ENCODE data around the gene FLT4.

FLT4 gene

GRCh38 chr5:180642181-180642775 lies 7.1 kb downstream of the FLT4 start:
- no peak for DNase-seq (ENCODE audit: low spot score)

DNA sequence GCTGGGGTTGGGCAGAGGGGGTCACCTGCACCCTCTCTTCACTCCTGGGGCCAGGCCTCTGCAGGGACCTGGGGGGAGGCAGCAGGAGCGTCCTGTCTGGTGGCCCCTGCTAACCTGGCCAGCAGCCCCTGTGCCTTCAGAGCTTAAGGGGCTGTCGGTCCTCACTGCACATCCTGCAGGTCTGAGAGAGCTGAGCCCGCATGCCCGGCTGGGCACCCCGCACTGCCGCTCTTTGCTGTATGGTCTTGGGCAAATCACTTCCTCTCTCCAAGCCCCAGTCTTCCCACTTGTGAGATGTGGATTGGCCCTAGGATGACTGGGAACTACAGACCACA lies 7.9 kb downstream of the FLT4 start:
- no peak for DNase-seq (ENCODE audit: low spot score)

DNA sequence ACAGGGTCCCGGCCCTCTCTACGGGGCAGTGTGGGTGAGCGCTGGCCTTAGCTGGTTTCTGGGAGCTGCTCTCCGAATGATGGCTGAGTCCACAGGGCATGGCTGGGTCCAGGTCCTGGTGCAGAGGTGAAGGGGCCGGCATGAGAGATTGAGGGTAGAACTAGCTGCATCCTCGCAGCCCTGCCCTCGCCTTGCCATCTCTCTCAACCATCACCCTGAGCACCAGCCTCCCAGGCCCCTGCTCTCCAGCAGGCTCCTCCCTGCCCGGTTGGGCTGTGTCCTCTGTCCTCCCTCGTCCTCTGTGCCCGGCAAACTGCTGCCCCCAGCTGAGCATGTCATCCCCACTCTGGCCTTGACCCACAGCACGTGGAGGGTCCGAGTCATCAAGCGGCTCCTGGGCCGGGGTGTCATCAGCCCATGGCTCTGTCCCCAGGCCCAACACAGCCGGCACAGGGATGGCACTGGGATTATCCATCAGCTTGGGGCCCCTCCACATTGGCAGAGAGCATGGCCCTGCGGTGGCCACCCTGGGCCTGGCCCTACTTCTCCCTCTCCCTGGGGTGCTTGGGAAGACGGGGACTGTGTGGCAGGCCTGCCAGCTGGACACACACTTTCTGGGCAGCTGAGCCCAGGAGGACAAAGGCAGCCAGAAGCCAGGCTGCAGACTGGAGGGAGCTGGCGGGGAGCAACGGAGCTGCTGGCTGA lies 8.4 kb downstream of the FLT4 start:
- DNase-seq (ENCODE audit: low spot score): no peak

DNA sequence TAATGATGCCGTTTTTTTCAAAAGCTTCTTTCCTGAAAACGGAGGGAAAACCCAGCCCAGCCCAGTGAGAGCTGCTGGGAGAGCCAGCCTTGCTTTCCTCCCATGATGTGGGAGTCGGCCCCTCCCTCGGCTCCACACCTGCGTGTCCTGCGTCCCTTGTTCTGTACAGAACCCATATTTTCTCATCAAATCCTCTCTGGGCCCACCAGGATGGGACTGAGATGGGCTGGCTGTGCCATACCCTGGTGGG lies 8.9 kb downstream of the FLT4 start:
- no peak for DNase-seq (ENCODE audit: low spot score)

DNA sequence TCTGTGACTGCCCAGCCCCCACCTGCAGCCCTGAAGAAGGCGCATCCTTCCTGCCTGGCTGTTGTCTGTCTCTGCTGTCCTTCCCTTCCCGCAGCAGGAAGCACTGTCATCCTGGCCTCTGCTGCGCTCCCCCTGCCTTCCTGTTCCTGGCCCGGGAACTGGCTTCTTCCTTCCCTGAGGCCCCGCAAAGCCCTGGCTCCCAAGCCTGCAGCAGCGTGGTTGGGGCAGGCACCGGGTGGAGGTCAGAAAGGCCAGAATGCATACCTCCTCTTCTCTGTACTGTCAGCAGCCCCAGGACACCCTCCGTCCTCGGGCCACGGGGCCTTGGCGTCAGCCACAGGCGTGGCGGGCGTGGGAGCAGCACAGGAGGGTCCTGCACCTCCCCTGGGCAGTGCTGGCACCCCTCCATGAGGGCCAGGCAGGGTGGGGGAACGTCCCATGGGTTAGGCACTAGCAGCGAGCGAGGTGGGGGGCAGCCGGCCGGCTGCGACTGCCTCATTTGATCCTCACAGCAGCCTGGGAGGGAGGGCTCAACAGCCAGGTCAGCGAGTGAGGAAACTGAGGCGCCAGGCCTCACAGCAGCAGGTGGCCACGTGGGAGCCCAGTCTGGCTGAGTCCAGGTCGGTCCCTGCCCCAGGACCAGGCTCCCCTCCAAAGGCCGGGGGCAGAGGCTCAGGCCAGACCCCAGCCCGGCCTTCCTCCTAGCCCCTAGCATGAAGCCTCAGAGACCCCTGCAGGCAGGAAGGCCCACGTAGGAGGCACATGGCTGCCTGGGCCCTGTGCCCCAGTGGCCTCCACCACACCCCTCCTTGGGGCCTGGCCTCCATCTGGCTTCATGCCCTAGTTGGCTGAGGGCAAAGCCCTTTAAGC lies 9.4 kb downstream of the FLT4 start:
- no peak for DNase-seq (ENCODE audit: low spot score)

DNA sequence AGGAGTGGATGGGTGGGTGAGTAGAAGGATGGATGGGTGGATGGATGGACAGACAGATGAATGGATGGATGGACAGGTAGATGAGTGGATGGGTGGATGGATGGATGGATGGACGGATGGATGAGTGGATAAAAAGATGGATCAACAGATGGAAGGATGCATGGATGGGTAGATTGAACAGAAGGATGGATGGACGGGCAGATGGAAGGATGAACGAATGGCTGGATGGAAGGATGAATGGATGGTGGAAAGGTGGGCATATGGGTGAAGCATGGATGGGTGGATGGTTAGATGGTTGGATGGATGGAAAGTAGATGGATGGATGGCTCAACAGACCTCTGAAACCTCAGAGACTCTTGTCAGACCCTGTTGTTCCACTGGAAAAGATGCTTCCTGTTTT lies 10.1 kb downstream of the FLT4 start:
- no peak for DNase-seq (ENCODE audit: low spot score)

GRCh38 chr5:180637962-180638680 lies 11.3 kb downstream of the FLT4 start:
- no peak for DNase-seq (ENCODE audit: low spot score)

DNA sequence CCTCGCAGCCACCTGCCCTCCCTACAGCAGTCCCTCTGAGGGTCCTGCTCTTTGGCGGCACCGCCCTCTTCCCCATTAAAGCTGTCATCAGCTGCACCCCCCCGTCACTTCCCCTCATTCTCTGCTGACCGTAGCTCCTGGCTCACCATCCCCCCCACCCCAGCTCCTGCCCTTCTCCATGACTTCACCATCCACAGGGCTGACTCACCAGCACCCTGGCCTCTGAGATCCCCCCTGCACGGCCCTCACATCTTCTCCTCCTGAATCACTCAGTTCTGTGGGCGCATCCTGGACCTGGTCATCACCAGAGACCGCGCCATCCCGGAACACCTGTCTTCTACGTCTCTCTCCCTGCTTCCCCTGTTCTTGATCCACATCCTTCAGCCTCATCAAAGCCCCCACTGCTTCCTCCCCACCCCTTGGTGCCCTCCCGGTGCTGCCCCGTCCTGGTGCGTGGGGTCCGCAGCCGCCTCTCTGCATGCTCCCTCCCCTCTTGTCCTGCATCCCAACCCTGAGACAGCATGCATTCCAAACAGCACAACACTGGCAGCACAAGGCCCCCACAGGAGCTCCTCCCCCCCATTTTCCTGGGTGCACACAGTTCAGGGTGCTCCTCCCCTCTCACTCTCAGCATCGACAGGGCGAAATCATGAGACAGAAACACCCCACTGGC lies 12.9 kb downstream of the FLT4 start:
- no peak for DNase-seq (ENCODE audit: low spot score)

- no peak for DNase-seq (ENCODE audit: low spot score)
Measured at GRCh38 chr5:180636016-180636402, 13.4 kb downstream of the FLT4 start.

DNA sequence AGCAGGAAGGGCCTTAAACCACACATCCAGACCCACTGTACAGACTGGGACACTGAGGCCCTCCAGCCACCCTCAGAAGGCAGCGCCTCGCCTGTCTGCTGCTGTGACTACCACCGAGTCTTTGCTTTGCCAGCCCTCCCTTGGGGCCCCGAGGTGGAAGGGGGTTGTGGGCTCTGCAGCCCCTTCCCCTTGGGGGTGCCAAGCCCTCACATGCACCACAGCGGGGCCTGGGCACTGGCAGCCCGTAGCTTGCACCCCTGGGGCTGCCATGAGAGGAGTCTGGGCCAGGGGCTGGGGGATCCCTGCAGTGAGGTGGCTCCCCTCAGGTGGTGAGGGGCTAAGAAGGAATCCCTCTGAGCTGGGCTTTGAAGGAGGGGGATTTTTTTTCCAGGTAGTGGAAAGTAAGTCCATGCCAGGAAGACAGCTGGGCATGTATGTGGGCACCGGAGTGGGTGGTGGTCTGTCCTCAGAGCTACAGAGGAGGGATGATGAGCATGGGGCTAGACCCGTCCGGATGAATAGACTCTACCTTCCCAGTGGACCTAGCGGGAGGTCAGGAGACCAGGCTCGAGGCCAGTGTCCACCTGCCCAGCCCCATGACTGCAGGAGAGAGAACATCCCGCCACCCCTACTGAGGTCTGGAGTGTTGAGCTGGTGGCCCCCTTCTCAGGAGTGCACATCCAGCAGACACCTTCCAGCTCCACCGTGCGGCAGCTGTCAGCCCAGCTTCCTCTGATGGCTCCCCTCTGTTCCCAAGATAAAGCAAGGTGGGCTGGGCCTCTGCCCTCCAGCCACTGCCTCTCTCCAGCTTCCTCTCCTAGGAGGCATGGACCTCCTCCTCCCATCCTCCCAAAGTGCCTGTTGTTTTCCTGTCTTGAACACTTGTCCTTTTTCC lies 15.9 kb downstream of the FLT4 start:
- DNase-seq (ENCODE audit: low spot score): no peak

GRCh38 chr5:180632768-180633167 lies 16.6 kb downstream of the FLT4 start:
- DNase-seq (ENCODE audit: low spot score): no peak

DNA sequence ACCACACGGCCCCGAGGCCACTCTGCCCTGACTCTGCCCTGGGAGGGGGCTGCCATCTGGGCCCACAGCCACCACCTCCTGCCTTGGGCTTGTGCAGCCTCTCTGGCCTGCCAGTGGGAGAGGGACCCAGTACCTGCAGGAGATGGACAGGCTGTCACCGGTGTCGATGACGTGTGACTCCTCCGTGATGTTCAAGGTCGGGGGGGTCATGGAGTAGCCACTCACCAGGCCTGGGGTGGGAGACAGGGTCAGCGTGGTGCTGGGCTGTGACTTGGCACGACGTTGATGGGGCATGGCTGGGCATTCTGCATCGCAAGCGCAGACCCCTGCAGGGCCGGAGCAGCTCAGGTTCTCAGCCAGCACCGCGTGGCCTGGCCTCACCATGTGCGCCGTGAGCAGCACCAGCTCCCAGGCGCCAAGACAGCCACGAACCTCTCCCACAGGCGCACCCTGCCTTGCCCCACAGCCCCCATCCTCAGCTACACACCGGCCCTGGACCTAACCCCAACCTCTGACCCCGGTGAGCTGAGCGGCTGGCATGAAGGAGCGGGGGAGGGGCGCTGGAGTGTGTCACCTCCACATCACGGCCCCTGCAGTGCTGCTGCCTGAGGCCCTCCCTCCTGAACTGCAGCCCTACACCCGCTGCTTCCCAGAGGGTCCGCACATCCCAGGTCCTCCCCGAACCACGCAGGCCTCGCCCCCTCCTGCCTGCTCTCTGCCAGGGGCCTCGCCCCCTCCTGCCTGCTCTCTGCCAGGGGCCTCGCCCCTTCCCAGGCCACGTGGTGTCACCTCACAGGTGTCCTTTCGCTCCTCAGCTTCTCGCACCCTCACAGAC lies 17.6 kb downstream of the FLT4 start:
- no peak for DNase-seq (ENCODE audit: low spot score)

DNA sequence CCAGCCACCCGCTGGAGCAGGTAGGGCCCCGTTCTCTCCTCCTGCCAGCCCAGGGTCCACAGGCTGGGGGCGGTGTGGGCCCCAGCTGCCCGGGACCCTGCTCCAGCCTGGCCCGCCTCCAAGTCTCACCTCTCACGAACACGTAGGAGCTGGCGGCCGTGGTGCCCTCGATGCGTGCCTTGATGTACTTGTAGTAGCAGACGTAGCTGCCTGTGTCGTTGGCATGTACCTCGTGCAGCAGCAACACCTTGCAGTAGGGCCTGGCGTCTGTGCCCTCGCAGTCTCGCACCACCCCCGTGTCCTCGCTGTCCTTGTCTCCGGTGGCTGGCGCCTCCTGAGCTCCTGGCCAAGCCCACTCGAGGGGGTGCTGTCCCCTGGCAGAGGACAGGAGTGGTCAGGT lies 19.0 kb downstream of the FLT4 start:
- no peak for DNase-seq (ENCODE audit: low spot score)

GRCh38 chr5:180629831-180630382 lies 19.5 kb downstream of the FLT4 start:
- no peak for DNase-seq (ENCODE audit: low spot score)

- DNase-seq (ENCODE audit: low spot score): no peak
Measured at GRCh38 chr5:180628827-180629750, 20.3 kb downstream of the FLT4 start.

DNA sequence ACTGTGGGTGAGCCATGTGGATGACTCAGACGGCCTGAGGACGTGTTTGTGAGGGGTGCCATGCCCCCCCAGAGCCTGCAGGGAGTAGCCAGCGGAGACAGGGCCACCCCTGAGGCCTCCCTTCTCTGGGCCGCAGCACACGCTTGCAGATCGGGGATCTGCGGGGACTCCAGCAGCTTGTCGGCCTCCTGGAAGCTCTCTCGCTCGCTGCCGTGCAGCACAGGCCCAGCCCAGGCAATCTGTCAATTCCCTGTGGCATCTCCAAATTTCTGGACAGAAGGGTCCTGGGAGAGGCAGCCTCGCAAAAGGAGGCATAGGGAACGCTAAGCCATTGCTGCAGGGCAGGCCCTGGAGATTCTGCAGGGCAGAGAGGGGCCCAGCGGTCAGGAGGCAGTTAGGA lies 21.2 kb downstream of the FLT4 start:
- DNase-seq (ENCODE audit: low spot score): no peak

GRCh38 chr5:180627386-180628120 lies 21.8 kb downstream of the FLT4 start:
- no peak for DNase-seq (ENCODE audit: low spot score)

DNA sequence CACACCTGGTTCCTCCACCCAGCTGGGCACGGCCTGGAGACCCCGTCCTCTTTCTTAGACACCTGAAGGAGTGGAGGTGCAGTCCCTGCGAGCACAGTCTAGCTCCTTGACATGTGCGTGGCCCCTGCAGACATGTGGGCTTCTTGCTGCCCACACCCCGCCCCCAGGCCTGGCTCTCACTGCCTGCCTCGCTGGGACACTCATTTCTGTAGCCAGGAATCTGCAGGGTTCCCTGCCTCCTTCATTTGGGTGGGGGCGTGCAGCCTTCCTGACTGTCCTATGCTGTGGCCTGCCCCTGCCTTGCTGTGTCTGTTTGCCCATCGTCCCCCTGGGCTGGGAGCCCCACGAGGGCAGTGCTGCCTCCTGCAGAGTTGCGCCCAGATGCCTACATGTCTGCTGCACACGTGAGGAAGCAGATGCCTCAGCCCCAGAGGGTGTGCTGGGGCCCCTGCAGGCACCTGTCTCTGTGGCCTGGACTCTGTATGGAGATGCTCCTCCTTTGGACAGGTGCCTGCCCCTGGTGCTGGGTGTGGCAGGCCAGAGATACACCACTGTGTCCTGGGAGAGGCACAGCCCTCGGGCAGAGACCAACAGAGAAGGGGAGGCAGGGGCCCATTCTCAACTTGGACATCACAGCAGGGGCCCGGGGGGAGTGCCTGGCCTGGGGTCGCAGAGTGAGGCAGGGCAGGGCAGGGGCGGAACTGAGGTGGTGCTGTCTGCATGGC lies 22.6 kb downstream of the FLT4 start:
- DNase-seq (ENCODE audit: low spot score): no peak
